GM10266 (cell line): ENCODE measurements around the gene PLA2G1B.

Experiments
- DNase-seq: peaks from one replicate; pipeline ENCODE4 v3.0.0; 2012; ENCODE audit errors: extremely low spot score
- CTCF ChIP-seq: IDR thresholded peaks from 2 replicates; pipeline ENCODE4 v1.5.1; 2012; ENCODE audit warnings: mild to moderate bottlenecking, low read depth; ENCODE audit not compliant: control insufficient read depth, insufficient read depth; ENCODE audit errors: missing control alignments

The PLA2G1B gene

GRCh38 chr12:120365675-120366340 lies 38.2 kb upstream of the PLA2G1B start:
- no peak for DNase-seq
- no peak for TF ChIP-seq CTCF

DNA sequence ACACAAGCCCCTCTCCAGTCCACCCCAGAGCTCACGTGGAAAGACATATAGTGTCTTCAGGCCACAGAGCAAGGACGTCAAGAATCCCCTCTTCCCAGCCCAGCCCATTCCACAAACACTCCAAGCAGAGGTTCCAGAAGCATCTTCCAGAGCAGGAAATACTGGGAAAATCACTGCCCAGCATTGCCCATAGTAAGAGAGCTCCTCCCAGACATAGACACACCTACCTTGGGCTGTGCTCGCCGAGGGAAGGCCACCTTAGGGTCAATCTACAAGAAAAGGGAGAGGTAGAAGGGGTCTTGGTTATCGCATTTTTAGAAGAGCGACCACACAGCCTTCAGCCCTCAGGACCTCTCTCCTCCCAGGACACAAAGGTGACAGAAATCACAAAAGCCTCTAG lies 36.9 kb upstream of the PLA2G1B start:
- TF ChIP-seq CTCF = no peak
- no peak for DNase-seq

DNA sequence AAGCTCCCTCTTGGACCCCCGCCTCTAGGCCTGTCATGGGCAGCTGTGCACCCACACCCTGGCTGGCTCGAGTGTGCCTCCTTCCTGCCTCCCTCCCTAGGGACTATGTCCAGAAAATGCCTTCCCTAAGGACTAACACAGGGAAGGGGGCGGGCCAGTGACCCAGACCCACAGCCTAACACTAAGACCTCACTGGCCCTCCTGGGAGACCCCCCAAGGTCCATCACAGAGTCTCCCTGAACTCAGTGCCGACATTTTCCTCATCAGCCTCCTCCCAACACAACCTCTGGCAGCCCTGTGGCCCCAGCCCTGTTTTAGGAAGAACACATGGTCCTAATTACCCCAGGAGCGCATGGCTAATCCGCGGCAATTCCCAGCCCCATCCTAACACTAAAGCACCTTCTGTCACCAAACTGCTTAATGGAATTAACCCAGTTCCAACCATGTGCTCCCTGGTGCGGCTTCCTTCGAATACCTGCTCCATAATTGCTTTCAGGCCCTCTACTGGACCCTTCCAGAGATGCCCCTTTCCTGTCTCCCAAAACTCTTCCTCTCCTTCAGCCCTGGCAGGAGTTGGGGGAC lies 35.8 kb upstream of the PLA2G1B start:
- DNase-seq = no peak

DNA sequence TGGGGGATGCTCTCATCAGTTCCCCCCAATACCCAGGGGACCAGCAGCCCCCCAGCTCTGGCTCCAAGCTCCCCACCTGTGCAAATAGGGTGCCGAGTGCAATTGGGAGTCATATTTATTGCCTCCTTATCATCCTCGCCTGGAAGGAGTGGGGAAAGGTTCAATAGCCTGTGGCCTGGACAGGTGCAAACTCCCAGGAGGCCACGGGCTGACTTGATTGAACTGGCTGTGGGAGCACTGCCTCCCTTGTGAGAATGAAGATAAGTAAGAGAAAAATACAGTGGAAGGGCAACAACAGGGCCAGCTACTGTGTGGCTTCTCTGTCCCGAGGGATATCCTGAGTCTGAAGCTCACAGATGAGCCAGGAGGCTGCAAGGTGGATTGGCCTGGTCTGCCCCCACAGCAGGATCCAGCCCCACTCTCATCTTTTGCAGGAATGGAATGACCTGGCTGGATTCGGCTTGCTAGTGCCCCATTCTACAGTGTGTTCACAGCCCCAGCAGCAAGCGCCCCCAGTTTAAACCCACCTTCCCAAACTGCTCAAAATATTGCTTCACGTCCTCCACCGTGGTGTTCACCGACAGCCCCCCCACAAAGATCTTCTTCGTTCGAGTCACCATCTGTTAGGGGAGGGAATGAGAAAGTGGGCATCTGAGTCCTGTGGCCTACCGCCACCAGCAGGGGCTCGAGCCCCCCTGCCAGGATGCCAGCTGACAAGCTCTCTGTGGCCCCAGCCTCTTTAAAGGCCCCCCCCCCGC lies 35.1 kb upstream of the PLA2G1B start:
- no peak for TF ChIP-seq CTCF
- no peak for DNase-seq

More for the DNA sequence above, 35.8 kb upstream of the PLA2G1B start:
- TF ChIP-seq CTCF = no peak

DNA sequence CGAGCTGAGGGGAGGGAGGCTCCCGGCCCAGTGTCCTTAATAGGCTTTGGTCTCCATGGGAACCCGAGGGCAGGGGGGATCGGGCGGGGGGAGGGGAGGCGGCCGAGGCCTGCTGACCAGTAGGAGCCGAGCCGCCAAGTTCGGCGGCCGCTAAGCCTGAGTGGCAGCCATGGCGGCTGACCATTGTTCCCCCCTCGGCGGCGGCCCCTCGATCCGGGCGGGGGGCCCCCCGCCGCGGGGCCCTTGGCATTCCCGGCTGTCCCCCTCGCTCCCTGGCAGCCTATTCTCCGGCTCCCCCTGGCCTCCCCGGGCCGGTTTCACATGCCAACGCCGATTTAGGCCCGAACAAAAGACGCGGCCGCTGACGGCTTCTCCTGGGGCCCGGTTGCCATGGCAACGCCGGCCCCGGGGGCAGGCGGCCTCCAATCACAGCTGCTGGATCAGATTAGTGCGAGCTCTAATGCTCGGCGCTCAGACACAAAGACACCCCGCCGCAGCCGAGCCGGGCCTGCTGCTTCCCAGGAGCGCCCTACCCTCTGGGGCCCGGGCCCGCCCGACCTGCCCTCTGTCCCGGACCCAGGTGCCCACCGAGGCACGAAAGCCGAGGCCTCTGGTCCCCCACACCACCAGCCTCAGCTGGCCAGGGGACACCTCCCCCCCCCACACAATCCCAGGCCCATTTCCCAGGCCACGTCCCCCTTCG lies 34.1 kb upstream of the PLA2G1B start:
- peak; percentile 81 for DNase-seq

DNA sequence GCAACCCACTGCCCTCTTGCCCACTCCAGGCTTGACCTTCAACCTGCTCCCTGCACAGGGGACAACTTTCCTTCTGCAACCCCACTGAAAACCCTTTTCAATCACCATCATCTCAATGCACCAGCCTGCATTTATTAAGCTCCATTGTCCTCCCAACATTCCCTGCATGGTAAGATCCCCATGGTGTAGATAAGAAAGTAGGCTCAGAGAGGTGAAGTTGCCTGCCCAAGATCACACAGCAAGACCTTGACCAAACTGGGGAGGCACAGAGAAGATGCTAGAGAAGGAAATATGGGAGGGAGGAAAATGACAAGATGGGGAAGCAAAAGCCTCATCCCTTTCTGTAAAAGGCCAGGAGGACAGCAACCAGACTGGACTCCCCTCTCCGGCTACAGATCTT lies 31.5 kb upstream of the PLA2G1B start:
- DNase-seq = no peak
- TF ChIP-seq CTCF = no peak

More for the DNA sequence above, 34.1 kb upstream of the PLA2G1B start:
- TF ChIP-seq CTCF = no peak
